ENCODE data around the gene BLOC1S3.
A peak's percentile ranks its signal among the peaks of the same experiment; 100 is the strongest.

The BLOC1S3 gene

GRCh38 chr19:45182758-45183157 is 4.2 kb downstream of the BLOC1S3 start:
- no peak for DNase-seq (ENCODE audit: low spot score)

GRCh38 chr19:45184115-45184514 is 5.5 kb downstream of the BLOC1S3 start:
- DNase-seq (ENCODE audit: low spot score): no peak

GRCh38 chr19:45186509-45187334 is 8.1 kb downstream of the BLOC1S3 start:
- DNase-seq (ENCODE audit: low spot score): no peak

GRCh38 chr19:45187421-45188100 is 9.0 kb downstream of the BLOC1S3 start:
- peak; percentile 48 for DNase-seq (ENCODE audit: low spot score)

- no peak for DNase-seq (ENCODE audit: low spot score)
Measured at GRCh38 chr19:45189971-45190370, 11.4 kb downstream of the BLOC1S3 start.

- DNase-seq (ENCODE audit: low spot score): no peak
Measured at GRCh38 chr19:45191375-45191774, 12.8 kb downstream of the BLOC1S3 start.

- peak; percentile 14 for DNase-seq (ENCODE audit: low spot score)
Measured at GRCh38 chr19:45195764-45196163, 17.2 kb downstream of the BLOC1S3 start.

GRCh38 chr19:45200568-45200967 is 22.0 kb downstream of the BLOC1S3 start:
- no peak for DNase-seq (ENCODE audit: low spot score)

- DNase-seq (ENCODE audit: low spot score): no peak
Measured at GRCh38 chr19:45202637-45203036, 24.1 kb downstream of the BLOC1S3 start.

GRCh38 chr19:45205810-45206209 is 27.2 kb downstream of the BLOC1S3 start:
- DNase-seq (ENCODE audit: low spot score): no peak

GRCh38 chr19:45206328-45206727 is 27.7 kb downstream of the BLOC1S3 start:
- no peak for DNase-seq (ENCODE audit: low spot score)

GRCh38 chr19:45211751-45212381 is 33.3 kb downstream of the BLOC1S3 start:
- no peak for DNase-seq (ENCODE audit: low spot score)

- DNase-seq (ENCODE audit: low spot score): no peak
Measured at GRCh38 chr19:45213031-45213430, 34.4 kb downstream of the BLOC1S3 start.

GRCh38 chr19:45215391-45216191 is 37.0 kb downstream of the BLOC1S3 start:
- DNase-seq (ENCODE audit: low spot score): no peak

GRCh38 chr19:45216667-45217066 is 38.1 kb downstream of the BLOC1S3 start:
- no peak for DNase-seq (ENCODE audit: low spot score)

GRCh38 chr19:45217193-45217956 is 38.8 kb downstream of the BLOC1S3 start:
- DNase-seq (ENCODE audit: low spot score): no peak

- DNase-seq (ENCODE audit: low spot score): no peak
Measured at GRCh38 chr19:45217957-45218334, 39.4 kb downstream of the BLOC1S3 start.

GRCh38 chr19:45218426-45218825 is 39.8 kb downstream of the BLOC1S3 start:
- DNase-seq (ENCODE audit: low spot score): no peak

- no peak for DNase-seq (ENCODE audit: low spot score)
Measured at GRCh38 chr19:45218911-45219743, 40.5 kb downstream of the BLOC1S3 start.

- no peak for DNase-seq (ENCODE audit: low spot score)
Measured at GRCh38 chr19:45222724-45223123, 44.1 kb downstream of the BLOC1S3 start.

GRCh38 chr19:45223879-45224278 is 45.3 kb downstream of the BLOC1S3 start:
- no peak for DNase-seq (ENCODE audit: low spot score)

All from hematopoietic multipotent progenitor cell treated with erythropoietin and hydrocortisone succinate and interleukin-3 and kit ligand, for 17 days (in vitro differentiated cells).